HG03039 (cell line): ENCODE measurements around the gene CABLES1.
"Not testable (repeated sequence)": the region's sequence is repeated elsewhere in the genome, so short reads cannot be mapped to it uniquely, and the experiment has no call there.

Experiments used
- ATAC-seq: cut with Tn5 transposase; IDR thresholded peaks from one replicate; pipeline ENCODE4 v1.9.1; 2021; ENCODE audit warnings: mild to moderate bottlenecking, moderate library complexity; ENCODE audit not compliant: unreplicated experiment

The CABLES1 gene

DNA sequence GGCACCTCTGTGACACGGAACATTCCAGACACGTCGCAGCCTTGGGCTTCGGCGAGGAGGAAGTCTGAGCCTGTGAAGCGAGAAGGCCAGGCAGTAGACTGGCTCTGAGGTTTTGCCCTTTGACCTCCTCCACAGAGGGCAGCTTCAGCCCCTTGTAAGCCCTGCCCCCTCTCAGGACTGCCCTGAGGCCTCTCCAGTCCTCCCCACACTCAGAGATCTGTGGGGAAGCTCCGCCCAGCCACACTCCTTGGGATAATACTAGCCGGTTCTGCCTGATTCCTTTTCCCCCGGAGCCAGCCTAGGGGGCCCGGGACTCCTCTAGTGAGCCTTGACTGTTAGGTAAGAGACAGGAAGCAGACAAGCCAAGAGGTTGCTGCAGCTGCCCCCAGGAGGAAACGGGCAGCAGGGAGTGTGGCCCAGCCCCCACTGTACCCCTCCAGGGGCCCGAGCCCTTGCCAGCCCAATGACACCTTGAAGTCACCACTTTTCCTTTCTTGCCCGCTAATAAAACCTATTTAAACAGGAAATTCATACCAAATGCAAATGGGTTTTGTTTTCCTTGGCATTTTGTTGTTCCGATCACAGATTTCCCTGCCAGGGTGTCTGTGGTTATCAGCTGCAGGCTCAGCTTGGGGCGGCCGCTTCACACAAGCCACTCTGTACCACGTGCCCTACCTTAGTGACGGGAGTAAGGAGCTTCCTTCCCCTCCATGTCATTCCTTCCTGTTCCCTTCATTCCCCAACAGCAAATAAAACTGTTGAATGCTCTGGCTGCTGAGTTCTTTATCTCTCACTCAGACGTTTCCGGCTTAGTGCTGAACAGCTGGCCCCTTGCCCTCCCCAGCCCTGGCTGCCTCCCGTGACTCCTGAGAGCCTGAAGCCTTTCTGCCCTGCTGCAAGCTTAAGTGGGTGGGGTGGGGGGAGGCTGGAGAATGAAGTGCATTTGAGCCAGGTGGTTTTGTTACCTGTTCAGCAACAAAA, 124.7 kb downstream of the CABLES1 start:
- ATAC-seq, result no peak

GRCh38 chr18:23260926-23261590, 125.8 kb downstream of the CABLES1 start:
- ATAC-seq, result no peak

DNA sequence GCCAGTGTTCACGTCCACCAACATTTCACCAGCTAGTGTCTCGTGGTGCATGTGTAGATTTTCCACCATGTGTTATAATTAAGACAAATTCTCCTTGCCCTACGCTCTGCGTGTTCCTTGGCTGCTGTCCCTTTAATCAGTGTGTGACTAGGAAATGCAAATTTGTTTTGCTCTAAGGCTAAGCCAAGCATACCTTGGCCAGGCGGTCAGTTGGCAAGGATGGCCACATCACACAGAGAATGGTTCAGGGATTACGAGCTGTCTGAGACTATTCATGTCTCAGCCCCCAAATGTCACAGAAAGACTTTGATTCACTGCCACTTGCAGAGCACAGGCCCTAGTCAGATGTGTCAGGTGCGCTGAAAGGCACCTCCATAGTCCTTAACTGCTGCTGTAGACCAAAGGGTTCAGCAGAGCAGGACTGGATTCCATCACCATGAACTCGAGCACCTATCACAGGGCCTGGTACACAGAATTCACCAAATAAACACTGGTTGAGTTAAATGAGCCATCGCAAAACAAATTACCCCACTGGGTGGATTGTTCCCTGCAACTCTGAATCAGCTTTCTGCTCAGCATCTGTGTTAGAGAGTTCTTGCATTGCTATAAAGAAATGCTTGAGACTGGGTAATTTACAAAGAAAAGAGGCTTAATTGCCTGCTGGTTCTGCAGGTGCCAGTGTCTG, 128.4 kb downstream of the CABLES1 start:
- ATAC-seq, result no peak

DNA sequence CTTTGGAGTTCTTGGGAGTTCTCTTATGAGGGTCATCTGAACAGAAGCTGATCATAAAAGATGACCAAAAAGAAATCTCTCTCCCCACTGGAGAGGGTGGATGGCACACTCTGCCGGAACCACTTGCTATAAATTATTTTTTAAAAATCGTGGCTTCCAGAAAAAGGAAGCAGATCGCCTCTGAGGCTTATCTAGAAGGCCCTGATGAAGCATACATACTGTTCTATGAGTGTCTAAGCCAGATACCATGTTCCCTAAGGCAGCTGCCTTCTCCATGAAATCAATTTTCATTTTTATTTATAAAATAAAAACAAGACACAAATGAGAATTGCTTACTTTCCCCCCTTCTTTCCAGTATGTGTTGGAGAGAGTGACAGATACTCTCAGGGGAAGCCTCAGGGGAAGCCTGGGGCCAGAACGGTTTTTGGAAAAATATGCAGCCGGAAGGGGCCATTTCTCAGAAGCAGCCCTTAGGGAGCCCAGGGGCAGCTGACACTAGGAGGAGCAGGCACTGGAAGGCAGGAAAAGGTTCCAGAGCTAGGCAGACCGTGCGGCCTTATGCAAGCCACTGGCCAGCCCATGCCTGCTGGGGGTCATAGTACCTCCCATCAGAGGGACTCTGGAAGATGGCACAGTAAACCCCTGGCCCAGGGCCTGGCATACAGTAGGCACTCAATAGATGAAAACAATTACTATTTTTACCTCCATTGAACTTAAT, 130.6 kb downstream of the CABLES1 start:
- ATAC-seq, result no peak

DNA sequence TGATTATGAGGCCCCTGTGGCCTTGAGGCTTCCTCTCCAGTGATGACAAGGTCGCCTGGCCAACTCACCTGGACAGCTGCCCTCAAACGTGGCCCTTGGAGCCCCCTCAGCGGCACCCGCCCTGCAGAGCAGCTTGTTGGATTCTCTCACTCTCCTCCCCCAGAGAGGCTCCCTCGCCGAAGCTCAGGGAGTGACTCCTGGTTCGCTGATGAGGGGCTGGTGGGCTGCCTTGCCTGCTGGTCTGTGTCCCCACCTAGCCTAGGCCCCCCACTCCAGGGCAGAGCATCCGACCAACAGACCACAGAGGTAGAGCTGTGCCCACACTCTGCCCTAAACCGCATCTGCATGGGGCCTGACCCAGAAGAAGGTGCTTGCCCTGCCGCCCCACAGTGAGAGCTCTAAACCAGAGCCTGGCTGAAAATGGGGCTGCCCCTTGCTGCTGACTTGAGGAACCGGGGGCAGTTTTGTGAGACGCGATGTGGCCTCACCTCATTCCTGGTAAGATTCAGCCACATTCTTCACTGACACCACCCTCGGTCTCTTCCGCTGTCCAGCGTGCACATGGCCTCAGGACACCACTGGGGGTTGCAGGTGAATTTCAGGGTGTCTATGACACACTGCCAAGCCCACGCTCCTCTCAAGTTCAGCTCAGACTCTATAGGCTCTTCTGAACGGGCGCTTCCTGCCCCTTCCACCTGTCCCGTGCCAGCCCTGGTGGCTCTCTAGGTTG, 131.6 kb downstream of the CABLES1 start:
- no peak for ATAC-seq

DNA sequence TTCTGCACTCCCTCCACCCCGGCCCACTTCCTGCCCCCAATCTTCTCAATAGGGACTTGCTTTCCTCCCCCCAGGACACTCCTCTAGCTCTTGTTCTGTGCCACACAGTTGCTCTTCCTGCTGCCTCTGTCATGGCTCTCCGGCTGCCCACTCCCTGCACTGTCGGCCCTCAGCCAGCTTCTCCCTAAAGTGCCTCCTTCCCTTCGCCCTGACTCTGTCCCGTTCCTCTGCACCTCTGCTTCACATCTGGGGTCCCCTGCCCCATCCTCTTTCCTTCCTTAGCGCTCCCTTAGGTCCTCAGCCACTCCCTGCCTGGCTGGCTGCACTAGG, 132.1 kb downstream of the CABLES1 start:
- no peak for ATAC-seq

DNA sequence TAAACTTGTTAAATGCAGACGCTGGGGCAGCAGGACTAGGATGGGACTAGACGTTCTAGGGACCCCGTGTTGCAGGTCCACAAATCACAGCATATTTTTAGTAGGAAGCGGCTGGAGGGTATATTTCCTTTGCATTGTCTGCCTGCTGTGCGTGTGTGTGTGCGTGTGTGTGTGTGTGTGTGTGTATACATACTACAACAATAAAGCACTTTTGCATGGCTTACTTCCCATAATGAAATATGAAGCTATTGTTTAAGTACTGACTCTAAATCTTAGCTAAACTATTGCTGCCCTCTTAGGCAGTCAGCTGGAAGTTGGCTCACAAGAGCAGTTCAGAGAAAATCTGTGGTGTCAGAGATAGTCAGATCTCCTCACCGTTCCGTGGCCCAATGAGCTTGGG, 133.4 kb downstream of the CABLES1 start:
- no peak for ATAC-seq

GRCh38 chr18:23269068-23269467, 133.8 kb downstream of the CABLES1 start:
- not testable (repeated sequence) for ATAC-seq

GRCh38 chr18:23269928-23270327, 134.6 kb downstream of the CABLES1 start:
- no peak for ATAC-seq

DNA sequence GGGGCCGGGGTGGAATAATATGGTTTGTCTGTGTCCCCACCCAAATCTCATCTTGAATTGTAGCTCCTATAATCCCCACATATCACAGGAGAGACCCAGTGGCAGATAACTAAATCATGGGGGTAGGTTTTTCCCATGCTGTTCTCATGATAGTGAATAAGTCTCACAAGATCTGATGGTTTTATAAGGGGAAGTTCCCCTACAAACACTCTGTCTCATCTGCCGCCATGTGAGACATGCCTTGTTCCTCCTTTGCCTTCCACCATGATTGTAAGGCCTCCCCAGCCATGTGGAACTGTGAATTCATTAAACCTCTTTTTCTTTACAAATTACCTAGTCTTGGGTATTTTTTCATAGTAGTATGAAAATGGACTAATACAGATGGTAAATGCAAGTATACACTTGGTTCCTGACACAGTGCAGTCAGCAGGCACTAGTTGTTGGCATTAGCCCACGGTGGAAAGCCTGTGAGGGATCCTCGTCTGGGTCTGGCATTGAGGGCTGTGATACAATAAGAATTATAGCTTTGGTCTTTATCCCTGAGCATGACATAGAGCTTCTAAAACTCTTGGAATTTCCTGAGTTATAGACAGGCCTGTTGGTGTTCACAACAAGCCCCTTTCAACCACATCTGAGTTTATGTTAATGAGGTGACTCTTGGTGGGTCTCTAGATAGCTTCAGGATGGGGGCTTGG, 135.8 kb downstream of the CABLES1 start:
- no peak for ATAC-seq

DNA sequence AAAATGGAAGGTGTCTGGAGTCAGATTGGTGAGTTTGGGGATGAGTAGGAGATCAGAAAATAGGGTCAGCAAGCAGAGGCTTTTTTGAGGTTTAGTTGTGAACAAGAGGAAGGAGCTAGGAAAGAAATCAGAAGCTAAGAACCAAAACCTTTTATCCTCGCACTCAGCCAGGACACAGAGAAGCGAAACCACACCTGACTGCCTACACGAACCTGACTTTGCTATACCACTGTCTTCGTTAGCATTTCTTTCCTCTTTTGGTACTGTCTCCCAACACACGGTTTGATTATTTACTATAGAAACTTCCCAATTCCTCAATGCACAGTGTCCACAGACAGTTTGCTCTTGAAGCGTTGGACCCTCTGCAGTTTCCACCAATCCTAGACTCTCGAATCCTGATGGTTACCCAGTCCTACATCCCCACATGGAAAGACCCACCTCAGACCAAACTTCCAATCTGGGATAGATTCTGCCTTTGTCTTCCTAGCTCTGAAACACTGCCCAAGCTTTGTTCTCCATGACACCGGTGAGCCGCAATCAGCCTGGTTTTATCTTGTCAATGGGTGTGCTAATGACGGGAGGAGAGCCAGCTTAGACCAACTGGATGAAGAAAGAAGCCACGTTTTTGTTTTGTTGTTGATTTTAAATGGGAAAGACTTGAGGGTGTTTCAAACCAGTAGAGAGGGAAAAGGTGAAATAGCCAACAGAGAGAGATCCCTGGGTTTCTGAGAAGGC, 137.4 kb downstream of the CABLES1 start:
- no peak for ATAC-seq

- no peak for ATAC-seq
These were observed 138.2 kb downstream of the CABLES1 start for GRCh38 chr18:23273443-23273966.

GRCh38 chr18:23274638-23275482, 139.6 kb downstream of the CABLES1 start:
- no peak for ATAC-seq

GRCh38 chr18:23276451-23276850, 141.2 kb downstream of the CABLES1 start:
- ATAC-seq, result no peak

- ATAC-seq, result no peak
These were observed 142.1 kb downstream of the CABLES1 start for GRCh38 chr18:23277399-23277798.

DNA sequence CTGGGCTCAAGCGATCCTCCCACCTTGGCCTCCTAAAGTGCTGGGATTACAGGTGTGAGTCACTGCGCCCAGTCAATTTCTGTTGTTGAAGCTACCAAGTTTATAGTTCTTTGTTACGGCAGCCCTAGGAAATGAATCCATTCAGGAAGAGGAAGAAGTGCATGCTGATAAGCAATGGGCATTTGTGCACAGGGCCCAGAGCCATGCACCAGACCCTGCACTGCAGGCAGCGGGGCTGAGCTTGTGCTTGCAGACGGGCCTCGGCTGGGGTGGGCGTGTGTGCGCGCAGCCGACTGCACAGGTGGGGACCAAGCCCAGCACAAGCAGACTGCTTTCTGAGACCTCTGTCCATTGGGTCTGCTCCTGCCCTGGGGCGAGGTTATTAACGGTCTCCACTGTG, 144.6 kb downstream of the CABLES1 start:
- ATAC-seq, result no peak

- no peak for ATAC-seq
These were observed 145.6 kb downstream of the CABLES1 start for GRCh38 chr18:23280844-23281243.
